ENCODE results near the gene COPZ1. TPM values are rescaled to one million over a fixed set of nuclear protein-coding genes. Genes with fewer than 3 reads are reported as not detected.

COPZ1 gene
- total RNA-seq, 1 donor from 2014 or later: 160 TPM

- Mint-ChIP-seq H3K9me3 (no peaks in the 10 kb centered on the region), H3K27me3 (ENCODE audit: low read depth) (peaks cover 20% of the 10 kb centered on the region), H3K4me1 (peaks cover 60% of the 10 kb centered on the region), H3K27ac (ENCODE audit: unreplicated experiment) (peak overlapping the region; percentile 20), H3K36me3 (ENCODE audit: low read depth) (peaks cover 27% of the 10 kb centered on the region), H3K4me3 (no peak overlapping the region)
- no peak for DNase-seq (ENCODE audit: low read depth, low spot score)
- TF ChIP-seq, protein P1, sequence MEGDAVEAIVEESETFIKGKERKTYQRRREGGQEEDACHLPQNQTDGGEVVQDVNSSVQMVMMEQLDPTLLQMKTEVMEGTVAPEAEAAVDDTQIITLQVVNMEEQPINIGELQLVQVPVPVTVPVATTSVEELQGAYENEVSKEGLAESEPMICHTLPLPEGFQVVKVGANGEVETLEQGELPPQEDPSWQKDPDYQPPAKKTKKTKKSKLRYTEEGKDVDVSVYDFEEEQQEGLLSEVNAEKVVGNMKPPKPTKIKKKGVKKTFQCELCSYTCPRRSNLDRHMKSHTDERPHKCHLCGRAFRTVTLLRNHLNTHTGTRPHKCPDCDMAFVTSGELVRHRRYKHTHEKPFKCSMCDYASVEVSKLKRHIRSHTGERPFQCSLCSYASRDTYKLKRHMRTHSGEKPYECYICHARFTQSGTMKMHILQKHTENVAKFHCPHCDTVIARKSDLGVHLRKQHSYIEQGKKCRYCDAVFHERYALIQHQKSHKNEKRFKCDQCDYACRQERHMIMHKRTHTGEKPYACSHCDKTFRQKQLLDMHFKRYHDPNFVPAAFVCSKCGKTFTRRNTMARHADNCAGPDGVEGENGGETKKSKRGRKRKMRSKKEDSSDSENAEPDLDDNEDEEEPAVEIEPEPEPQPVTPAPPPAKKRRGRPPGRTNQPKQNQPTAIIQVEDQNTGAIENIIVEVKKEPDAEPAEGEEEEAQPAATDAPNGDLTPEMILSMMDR (conservative IDR thresholded peaks at IDR 0.05): no peak
Measured at GRCh38 chr12:54286042-54287030, 38.6 kb upstream of the COPZ1 start.

DNA sequence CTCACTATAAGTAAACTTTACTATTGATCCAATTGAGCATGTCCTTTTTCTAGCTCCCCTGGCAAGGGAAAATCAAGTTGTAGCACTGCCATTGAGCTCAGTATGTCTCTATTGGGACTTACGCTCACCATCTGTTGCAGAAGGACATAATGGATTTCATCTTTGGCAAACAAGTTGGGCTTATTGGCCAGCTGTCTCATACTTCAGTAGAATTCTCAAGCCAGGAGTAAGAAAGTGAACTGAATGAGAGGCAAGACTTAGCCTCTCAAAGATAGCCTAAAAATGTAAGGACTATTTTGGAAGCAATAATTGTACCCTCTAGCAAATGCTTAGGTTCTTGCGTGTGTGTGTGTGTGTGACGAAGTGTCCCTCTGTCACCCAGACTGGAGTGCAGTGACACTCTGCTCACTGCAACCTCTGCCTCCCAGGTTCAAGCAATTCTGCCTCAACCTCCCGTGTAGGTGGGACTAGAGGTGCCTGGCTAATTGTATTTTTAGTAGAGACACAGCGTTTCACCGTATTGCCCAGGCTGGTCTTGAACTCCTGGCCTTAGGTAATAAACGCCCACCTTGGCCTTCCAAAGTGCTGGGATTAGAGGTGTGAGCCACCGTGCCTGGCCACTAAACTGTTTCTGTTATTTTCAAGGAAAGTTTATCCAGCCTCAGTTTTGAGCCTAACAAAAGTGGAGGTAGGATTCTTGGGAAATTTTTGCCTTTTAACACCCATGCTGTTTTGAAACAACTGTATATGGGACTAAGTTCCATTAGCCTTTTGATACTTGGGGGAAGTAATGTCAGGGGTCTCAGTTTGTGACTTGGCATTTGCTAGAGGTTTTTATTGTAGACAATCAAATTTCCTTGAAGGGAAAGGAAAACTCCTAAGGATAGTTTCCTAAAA, 37.4 kb upstream of the COPZ1 start:
- H3K27me3 Mint-ChIP-seq (ENCODE audit: low read depth): peaks cover 19% of the 10 kb centered on the region
- DNase-seq (ENCODE audit: low read depth, low spot score): no peak
- no peak overlapping the region for H3K27ac Mint-ChIP-seq (ENCODE audit: unreplicated experiment)
- H3K4me1 Mint-ChIP-seq: peaks cover 56% of the 10 kb centered on the region
- peaks cover 27% of the 10 kb centered on the region for H3K36me3 Mint-ChIP-seq (ENCODE audit: low read depth)
- no peak overlapping the region for H3K4me3 Mint-ChIP-seq
- no peaks in the 10 kb centered on the region for H3K9me3 Mint-ChIP-seq
- TF ChIP-seq, protein P1 (conservative IDR thresholded peaks at IDR 0.05): no peak

DNA sequence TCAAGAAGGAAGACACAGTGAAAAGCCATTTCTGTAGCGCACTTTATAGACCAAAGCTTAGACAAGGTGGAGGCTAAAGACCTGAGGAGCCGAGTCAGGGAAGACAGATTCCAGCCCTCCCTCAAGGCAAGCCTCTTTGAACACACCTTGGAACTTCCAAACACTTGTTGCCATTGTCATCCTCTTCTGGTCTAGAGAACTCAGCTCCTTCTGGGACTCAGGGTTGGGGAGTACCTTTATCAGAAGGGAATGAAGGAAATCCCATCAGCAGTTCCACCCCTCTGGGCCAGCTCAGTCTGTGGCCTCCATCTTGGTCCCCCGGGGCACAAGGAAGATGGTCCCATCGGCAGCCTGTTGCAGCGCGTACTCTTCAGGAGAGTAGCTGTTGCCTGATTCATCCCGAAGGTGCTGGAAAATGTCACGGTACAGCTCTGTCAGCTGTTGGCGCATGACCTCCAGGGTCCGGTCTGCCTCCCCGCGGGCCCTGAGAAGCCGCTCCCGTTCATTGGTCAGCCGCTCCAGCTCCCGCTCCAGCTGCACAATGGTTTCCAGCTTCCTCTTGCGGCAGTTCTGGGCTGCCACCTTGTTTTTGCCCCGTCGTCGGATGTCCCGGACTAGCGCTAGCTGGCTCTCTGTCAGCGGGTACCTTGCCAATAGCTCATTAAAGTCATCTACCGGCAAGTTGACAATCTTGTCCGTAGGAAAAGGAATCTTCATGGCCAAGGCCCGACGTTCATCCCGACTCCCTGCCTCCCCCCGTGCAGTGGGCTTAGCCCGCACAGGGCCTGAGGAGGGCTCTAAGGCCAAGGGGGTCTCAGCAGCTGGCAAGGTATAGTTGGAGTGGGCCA, 32.6 kb upstream of the COPZ1 start:
- TF ChIP-seq, protein P1 (conservative IDR thresholded peaks at IDR 0.05): no peak
- H3K27me3 Mint-ChIP-seq (ENCODE audit: low read depth): peaks cover 9% of the 10 kb centered on the region
- peak overlapping the region; percentile 38 for H3K4me3 Mint-ChIP-seq
- H3K4me1 Mint-ChIP-seq: peaks cover 33% of the 10 kb centered on the region
- H3K9me3 Mint-ChIP-seq: no peaks in the 10 kb centered on the region
- no peak for DNase-seq (ENCODE audit: low read depth, low spot score)
- peaks cover 5% of the 10 kb centered on the region for H3K36me3 Mint-ChIP-seq (ENCODE audit: low read depth)
- H3K27ac Mint-ChIP-seq (ENCODE audit: unreplicated experiment): no peak overlapping the region

GRCh38 chr12:54292931-54293241, 32.0 kb upstream of the COPZ1 start:
- peaks cover 32% of the 10 kb centered on the region for H3K4me1 Mint-ChIP-seq
- TF ChIP-seq, protein P1 (conservative IDR thresholded peaks at IDR 0.05): no peak

More at GRCh38 chr12:54292931-54293241, 32.0 kb upstream of the COPZ1 start:
- H3K4me3 Mint-ChIP-seq: peak overlapping the region; percentile 44
- peaks cover 4% of the 10 kb centered on the region for H3K36me3 Mint-ChIP-seq (ENCODE audit: low read depth)
- peaks cover 9% of the 10 kb centered on the region for H3K27me3 Mint-ChIP-seq (ENCODE audit: low read depth)
- no peak overlapping the region for H3K27ac Mint-ChIP-seq (ENCODE audit: unreplicated experiment)
- no peak for DNase-seq (ENCODE audit: low read depth, low spot score)
- H3K9me3 Mint-ChIP-seq: no peaks in the 10 kb centered on the region
